H1 (cell line): ENCODE data around the gene PDE4B. TPM values are rescaled to one million over a fixed set of nuclear protein-coding genes. Genes with fewer than 3 reads are reported as not detected.

Experiments
- CTCF ChIA-PET: fragments of 300-600 bp; sonication (Branson Sonifier 250); formaldehyde crosslinking; loops from one replicate; lab custom pipeline; 2021; ENCODE audit not compliant: partially characterized antibody; lab: Charles Lee
- POLR2A ChIA-PET: fragments of 300-600 bp; sonication (Branson Sonifier 250); formaldehyde crosslinking; loops from one replicate; lab custom pipeline; 2021; ENCODE audit warnings: inconsistent platforms; ENCODE audit not compliant: partially characterized antibody; lab: Charles Lee
- DNase-seq, 2 experiments: peaks; one replicate each; pipeline versions ENCODE4 v3.0.0 to v3.0.0-alpha.2; 2010 to 2022; ENCODE audit warnings: low spot score in 2 of 2, low read depth in 1 of 2, mixed read lengths in 1 of 2
- FAIRE-seq: peaks from 2 replicates; lab custom pipeline; 2011; peaks lifted over from hg19 to GRCh38; lab: Jason Lieb, UNC
- H2AFZ ChIP-seq: 2 replicates; pipeline ENCODE4 v1.8.1; 2012; ENCODE audit warnings: low read length, inconsistent platforms
- H2AK5ac ChIP-seq: 2 replicates; pipeline ENCODE4 v1.6.1; 2013; ENCODE audit warnings: low read depth, low read length
- H2BK120ac ChIP-seq: replicated peaks from 2 replicates; pipeline ENCODE3; 2013; ENCODE audit warnings: low read depth, low read length, inconsistent platforms
- H2BK12ac ChIP-seq: 2 replicates; pipeline ENCODE4 v1.6.1; 2013; ENCODE audit warnings: low read depth, low read length
- H2BK15ac ChIP-seq: 2 replicates; pipeline ENCODE4 v1.6.1; 2013; ENCODE audit warnings: low read length
- H2BK20ac ChIP-seq: 2 replicates; pipeline ENCODE4 v1.6.1; 2013; ENCODE audit warnings: low read length
- H2BK5ac ChIP-seq: 2 replicates; pipeline ENCODE4 v1.6.1; 2013; ENCODE audit warnings: low read depth, low read length
- H3K14ac ChIP-seq: 2 replicates; pipeline ENCODE4 v1.6.1; 2013; ENCODE audit warnings: inconsistent platforms; ENCODE audit not compliant: insufficient read length
- H3K18ac ChIP-seq: 2 replicates; pipeline ENCODE4 v1.6.1; 2013; ENCODE audit warnings: low read length; ENCODE audit errors: extremely low read depth
- H3K23ac ChIP-seq: 2 replicates; pipeline ENCODE4 v1.6.1; 2013; ENCODE audit warnings: inconsistent platforms; ENCODE audit not compliant: insufficient read length
- H3K23me2 ChIP-seq: 2 replicates; pipeline ENCODE4 v1.6.1; 2013; ENCODE audit warnings: low read depth, low read length
- H3K27ac ChIP-seq: 2 replicates; pipeline ENCODE4 v1.6.1; 2011; ENCODE audit warnings: low read depth, low read length, inconsistent platforms
- H3K27me3 ChIP-seq, 4 experiments: replicated peaks in 1 of 4; 1 replicate in 1 of 4; 2 replicates in 3 of 4; pipeline versions ENCODE4 v1.6.1 to v1.8.1; 2011 to 2013; ENCODE audit warnings: low read length in 3 of 4, mild to moderate bottlenecking in 3 of 4, inconsistent platforms in 2 of 4, mixed read lengths in 2 of 4, moderate library complexity in 1 of 4; ENCODE audit not compliant: control insufficient read depth in 3 of 4, insufficient read depth in 3 of 4; ENCODE audit errors: extremely low read depth in 1 of 4
- H3K36me3 ChIP-seq, 4 experiments: 2 replicates each; pipeline versions ENCODE4 v1.6.1 to v1.8.1; 2011 to 2013; ENCODE audit warnings: mild to moderate bottlenecking in 4 of 4, low read length in 3 of 4, moderate library complexity in 2 of 4, control low read depth in 1 of 4, inconsistent platforms in 1 of 4; ENCODE audit not compliant: insufficient read depth in 4 of 4, control insufficient read depth in 2 of 4
- H3K4ac ChIP-seq: replicated peaks from 2 replicates; pipeline ENCODE3; 2013; ENCODE audit warnings: low read length, low read depth, mixed read lengths, inconsistent platforms; ENCODE audit not compliant: insufficient read length
- H3K4me1 ChIP-seq, 4 experiments: replicated peaks in 1 of 4; 1 replicate in 1 of 4; 2 replicates in 3 of 4; pipeline versions ENCODE4 v1.6.1 to v1.8.1; 2011 to 2013; ENCODE audit warnings: low read length in 3 of 4, inconsistent platforms in 2 of 4, mixed read lengths in 1 of 4; ENCODE audit not compliant: insufficient read depth in 4 of 4, control insufficient read depth in 3 of 4
- H3K4me2 ChIP-seq, 2 experiments: 2 replicates each; pipeline versions ENCODE4 v1.6.1 to v1.8.1; 2011 to 2013; ENCODE audit warnings: low read depth in 2 of 2, low read length in 2 of 2, control low read depth in 1 of 2, inconsistent platforms in 1 of 2, mild to moderate bottlenecking in 1 of 2; ENCODE audit not compliant: insufficient read depth in 1 of 2
- H3K4me3 ChIP-seq, 4 experiments: fragments of 200-600, 300-600 bp in 1 of 4; sonication (generic), shearing (Covaris generic), sonication (Bioruptor Twin) in 1 of 4; 2 replicates each; pipeline versions ENCODE4 v1.5.1 to v1.8.1; 2011 to 2016; ENCODE audit warnings: low read length in 4 of 4, low read depth in 3 of 4, control low read depth in 2 of 4, inconsistent platforms in 2 of 4, mild to moderate bottlenecking in 2 of 4, mixed read lengths in 1 of 4, moderate library complexity in 1 of 4; ENCODE audit not compliant: insufficient read depth in 2 of 4; ENCODE audit errors: extremely low read depth in 1 of 4
- H3K56ac ChIP-seq: replicated peaks from 2 replicates; pipeline ENCODE3; 2013; ENCODE audit warnings: low read depth, mild to moderate bottlenecking, mixed read lengths, low read length, inconsistent platforms; ENCODE audit not compliant: insufficient read length
- H3K79me1 ChIP-seq: 2 replicates; pipeline ENCODE4 v1.6.1; 2013; ENCODE audit warnings: low read depth, low read length, control low read depth
- H3K79me2 ChIP-seq, 2 experiments: 2 replicates each; pipeline versions ENCODE4 v1.6.1 to v1.8.1; 2012 to 2013; ENCODE audit warnings: low read length in 2 of 2, mild to moderate bottlenecking in 2 of 2, inconsistent platforms in 1 of 2; ENCODE audit not compliant: insufficient read depth in 2 of 2, control insufficient read depth in 1 of 2
- H3K9ac ChIP-seq, 4 experiments: replicated peaks in 1 of 4; 1 replicate in 1 of 4; 2 replicates in 3 of 4; pipeline versions ENCODE4 v1.6.1 to v1.8.1; 2011 to 2013; ENCODE audit warnings: low read depth in 3 of 4, low read length in 3 of 4, control low read depth in 2 of 4, mild to moderate bottlenecking in 2 of 4, moderate library complexity in 2 of 4, inconsistent platforms in 1 of 4; ENCODE audit errors: extremely low read depth in 1 of 4
- H3K9me3 ChIP-seq, 2 experiments: 2 replicates each; pipeline versions ENCODE4 v1.6.1 to v1.8.1; 2012 to 2013; ENCODE audit warnings: mild to moderate bottlenecking in 2 of 2, moderate library complexity in 2 of 2, control low read depth in 1 of 2, inconsistent platforms in 1 of 2, low read depth in 1 of 2, low read length in 1 of 2, mixed read lengths in 1 of 2; ENCODE audit not compliant: insufficient read depth in 2 of 2
- H4K20me1 ChIP-seq, 2 experiments: replicated peaks in 1 of 2; 2 replicates each; pipeline versions ENCODE3 to v1.8.1; 2011 to 2013; ENCODE audit warnings: inconsistent platforms in 2 of 2, low read length in 2 of 2, mild to moderate bottlenecking in 1 of 2; ENCODE audit not compliant: insufficient read depth in 2 of 2, control insufficient read depth in 1 of 2
- H4K5ac ChIP-seq: 2 replicates; pipeline ENCODE4 v1.6.1; 2013; ENCODE audit warnings: low read length, low read depth, mixed read lengths, inconsistent platforms; ENCODE audit not compliant: insufficient read length
- H4K8ac ChIP-seq: 2 replicates; pipeline ENCODE4 v1.8.0; 2013; ENCODE audit warnings: mild to moderate bottlenecking, moderate library complexity, low read length, inconsistent platforms; ENCODE audit not compliant: insufficient read depth; ENCODE audit errors: extremely low read depth
- H4K91ac ChIP-seq: replicated peaks from 2 replicates; pipeline ENCODE3; 2013; ENCODE audit warnings: low read length, mixed read lengths, inconsistent platforms; ENCODE audit not compliant: insufficient read length
- CTBP2 ChIP-seq: IDR thresholded peaks from 2 replicates; pipeline ENCODE4 v1.7.0; 2011; ENCODE audit warnings: borderline replicate concordance, mild to moderate bottlenecking, moderate library complexity, mixed read lengths, low read length; ENCODE audit not compliant: insufficient read depth, insufficient read length
- E2F6 ChIP-seq: IDR thresholded peaks from 2 replicates; pipeline ENCODE4 v1.6.1; 2012; ENCODE audit warnings: inconsistent platforms
- GTF2F1 ChIP-seq: IDR thresholded peaks from 2 replicates; pipeline ENCODE4 v1.6.1; 2012; ENCODE audit warnings: low read depth, low read length, improper control_type of control experiment, borderline replicate concordance
- HDAC6 ChIP-seq: IDR thresholded peaks from one replicate; pipeline ENCODE4 v1.7.1; 2012; ENCODE audit warnings: low read depth, mild to moderate bottlenecking, inconsistent platforms, low read length, moderate library complexity
- JUND ChIP-seq: IDR thresholded peaks from 2 replicates; pipeline ENCODE4 v1.6.1; 2011; ENCODE audit warnings: mild to moderate bottlenecking, improper control_type of control experiment, low read length
- KDM1A ChIP-seq: fragments of 200-600, 300-600 bp; sonication (generic); IDR thresholded peaks from 2 replicates; pipeline ENCODE4 v1.7.1; 2016; ENCODE audit warnings: mild to moderate bottlenecking, low read length, borderline replicate concordance
- RNF2 ChIP-seq: fragments of 200-900, 300-1000 bp; sonication (generic); IDR thresholded peaks from 2 replicates; pipeline ENCODE4 v1.7.1; 2016; ENCODE audit warnings: borderline replicate concordance, low read depth, mild to moderate bottlenecking, antibody characterized with exemption, low read length; ENCODE audit not compliant: poor library complexity, severe bottlenecking; ENCODE audit errors: missing control alignments
- RXRA ChIP-seq: IDR thresholded peaks from 2 replicates; pipeline ENCODE4 v1.6.1; 2011; ENCODE audit warnings: low read depth, mild to moderate bottlenecking, low read length, moderate library complexity; ENCODE audit not compliant: insufficient read depth
- SP1 ChIP-seq: IDR thresholded peaks from 2 replicates; pipeline ENCODE4 v1.6.1; 2011; ENCODE audit warnings: low read depth, low read length
- USF2 ChIP-seq: IDR thresholded peaks from 2 replicates; pipeline ENCODE4 v1.6.1; 2011; ENCODE audit warnings: low read length, improper control_type of control experiment
- YY1 ChIP-seq: IDR thresholded peaks from 2 replicates; pipeline ENCODE4 v1.6.1; 2011; ENCODE audit warnings: low read depth, mild to moderate bottlenecking, low read length
- WGBS, 2 experiments: shearing (Covaris generic) in 1 of 2; methylation state at CpG; one replicate each; pipeline versions ENCODE4 v1.1.6 to v1.1.7; 2013 to 2015; ENCODE audit warnings: low lambda C conversion rate in 2 of 2, mixed read lengths in 2 of 2, inconsistent platforms in 1 of 2, low coverage in 1 of 2, missing lambda C conversion rate in 1 of 2; ENCODE audit not compliant: insufficient replicate concordance in 2 of 2, insufficient coverage in 1 of 2, insufficient read length in 1 of 2; ENCODE audit errors: extremely low coverage in 1 of 2, missing lambda C conversion rate in 1 of 2; 5-methylcytosine and 5-hydroxymethylcytosine counted together
- polyA plus RNA-seq, 7 experiments: library from polyadenylated mRNA; depleted of rRNA in 3 of 7; stranded (reverse) in 5 of 7; unstranded in 2 of 7; fragments of >200 nt in 5 of 7; fragments of 200-250 nt in 2 of 7; gene quantifications; 1 replicate in 5 of 7; 2 replicates in 1 of 7; 4 replicates in 1 of 7; pipeline versions ENCODE4 v1.2.1 to v1.2.3, GENCODE V29; 2011 to 2013; ENCODE audit warnings: missing spikeins in 2 of 7, mixed read lengths in 2 of 7
- total RNA-seq: library from RNA; stranded (reverse); fragmentation: NEBNext Ultra II Directional; extraction: Animal tissue kit (Norgen Biotek cat#: 25700); gene quantifications from 2 replicates; pipeline ENCODE4 v1.2.1, GENCODE V29; 2021

The PDE4B gene
- total and polyA plus RNA-seq, 2 of the 8 experiments (the other 6 are each of a cell fraction or from before 2014, with no cell fraction given) = 5.0 to 15.1 TPM

- no peak overlapping the region for H4K5ac ChIP-seq
- no peak overlapping the region for H3K23ac ChIP-seq
- no peaks in the 10 kb centered on the region for H3K4me1 ChIP-seq
- no peak overlapping the region for H2BK15ac ChIP-seq
- no peak overlapping the region for H3K4ac ChIP-seq
- DNase-seq = no peak
- H4K91ac ChIP-seq = no peak overlapping the region
- no peak overlapping the region for H2BK120ac ChIP-seq
- ChIA-PET CTCF (interaction anchor here (0.6 kb wide), 1 partner anchor 19 kb away, joined by 3 read pairs; no protein-coding TSS in a partner anchor), POLR2A (no interaction called here)
- H3K23me2 ChIP-seq = no peaks in the 10 kb centered on the region
- H3K79me2 ChIP-seq = no peaks in the 10 kb centered on the region
- H2AK5ac ChIP-seq = no peak overlapping the region
- no peak overlapping the region for H4K8ac ChIP-seq
- H2AFZ ChIP-seq = no peak overlapping the region
- no peak for FAIRE-seq
- H3K9me3 ChIP-seq = no peaks in the 10 kb centered on the region
- no peak overlapping the region for H2BK12ac ChIP-seq
- H3K56ac ChIP-seq = no peak overlapping the region
- H3K4me2 ChIP-seq = no peak overlapping the region
- H2BK5ac ChIP-seq = no peak overlapping the region
- H4K20me1 ChIP-seq = no peaks in the 10 kb centered on the region
- H3K18ac ChIP-seq = no peak overlapping the region
- H3K27ac ChIP-seq = no peak overlapping the region
- no peak for TF ChIP-seq KDM1A
- TF ChIP-seq GTF2F1 = no peak
- TF ChIP-seq JUND = no peak
- TF ChIP-seq E2F6 = no peak
- TF ChIP-seq RNF2 = no peak
- TF ChIP-seq USF2 = no peak
- TF ChIP-seq HDAC6 = no peak
- TF ChIP-seq RXRA = no peak
- no peak for TF ChIP-seq SP1
- no peak for TF ChIP-seq CTBP2
- no peak for TF ChIP-seq YY1
- no peak overlapping the region for H3K4me3 ChIP-seq
- H2BK20ac ChIP-seq = no peak overlapping the region
- no peak overlapping the region for H3K9ac ChIP-seq
- H3K36me3 ChIP-seq = no peaks in the 10 kb centered on the region
- peaks cover 0 to 2% (median 0%) of the 10 kb centered on the region in 4 experiments; a peak in 1 of 7 replicates for H3K27me3 ChIP-seq
- H3K14ac ChIP-seq = no peak overlapping the region
- WGBS, 2 experiments = 93% methylated on average over 1 of the region's 1 CpG; no CpG with 5 or more reads in 1 of the 2 experiments
- no peaks in the 10 kb centered on the region for H3K79me1 ChIP-seq
Measured at GRCh38 chr1:66296370-66296769, 503.7 kb downstream of the PDE4B start.
